HCT116 (cell line): Measurements from ENCODE around the gene SYNJ2. TPM values are rescaled to one million over a fixed set of nuclear protein-coding genes. Genes with fewer than 3 reads are reported as not detected.

Experiments used
- total RNA-seq: library from RNA; stranded (reverse); gene quantifications from one replicate; pipeline ENCODE4 v1.2.1, GENCODE V29; 2021; ENCODE audit not compliant: unreplicated experiment

SYNJ2 gene
- total RNA-seq, 1 experiment from 2014 or later, result 23.9 TPM

Other genes starting within 250 kb of the SYNJ2 start
- gene SNX9, start 158.6 kb upstream of the SYNJ2 start, total RNA-seq, result 42.5 TPM
- 7.6 TPM for gene SERAC1, start 186.4 kb downstream of the SYNJ2 start, total RNA-seq
- 19.0 TPM for gene GTF2H5, start 186.5 kb downstream of the SYNJ2 start, total RNA-seq